Fibroblast of villous mesenchyme (primary cell): ENCODE measurements around the gene RYR2. TPM values are rescaled to one million over a fixed set of nuclear protein-coding genes. Genes with fewer than 3 reads are reported as not detected.

Experiments used
- DNase-seq: peaks from one replicate; pipeline ENCODE4 v3.0.0-alpha.2; 2010; ENCODE audit warnings: low read depth
- H3K4me3 ChIP-seq: 2 replicates; pipeline ENCODE4 v1.5.1; 2011; ENCODE audit warnings: low read depth, mild to moderate bottlenecking, low read length
- total RNA-seq: library from RNA; depleted of rRNA; stranded (reverse); fragments of >200 nt; gene quantifications from 2 replicates; pipeline ENCODE4 v1.2.3, GENCODE V29; 2012
- TF ChIP-seq, protein P1 (sequence below): IDR thresholded peaks from 2 replicates; pipeline ENCODE4 v1.5.1; 2012; ENCODE audit warnings: low read depth, mild to moderate bottlenecking, low read length; ENCODE audit not compliant: insufficient read depth

The RYR2 gene
- total RNA-seq, 1 donor: not detected

GRCh38 chr1:237779356-237779755, 737.4 kb downstream of the RYR2 start:
- no peak for DNase-seq
- TF ChIP-seq, protein P1, sequence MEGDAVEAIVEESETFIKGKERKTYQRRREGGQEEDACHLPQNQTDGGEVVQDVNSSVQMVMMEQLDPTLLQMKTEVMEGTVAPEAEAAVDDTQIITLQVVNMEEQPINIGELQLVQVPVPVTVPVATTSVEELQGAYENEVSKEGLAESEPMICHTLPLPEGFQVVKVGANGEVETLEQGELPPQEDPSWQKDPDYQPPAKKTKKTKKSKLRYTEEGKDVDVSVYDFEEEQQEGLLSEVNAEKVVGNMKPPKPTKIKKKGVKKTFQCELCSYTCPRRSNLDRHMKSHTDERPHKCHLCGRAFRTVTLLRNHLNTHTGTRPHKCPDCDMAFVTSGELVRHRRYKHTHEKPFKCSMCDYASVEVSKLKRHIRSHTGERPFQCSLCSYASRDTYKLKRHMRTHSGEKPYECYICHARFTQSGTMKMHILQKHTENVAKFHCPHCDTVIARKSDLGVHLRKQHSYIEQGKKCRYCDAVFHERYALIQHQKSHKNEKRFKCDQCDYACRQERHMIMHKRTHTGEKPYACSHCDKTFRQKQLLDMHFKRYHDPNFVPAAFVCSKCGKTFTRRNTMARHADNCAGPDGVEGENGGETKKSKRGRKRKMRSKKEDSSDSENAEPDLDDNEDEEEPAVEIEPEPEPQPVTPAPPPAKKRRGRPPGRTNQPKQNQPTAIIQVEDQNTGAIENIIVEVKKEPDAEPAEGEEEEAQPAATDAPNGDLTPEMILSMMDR: no peak
- H3K4me3 ChIP-seq: no peak overlapping the region

DNA sequence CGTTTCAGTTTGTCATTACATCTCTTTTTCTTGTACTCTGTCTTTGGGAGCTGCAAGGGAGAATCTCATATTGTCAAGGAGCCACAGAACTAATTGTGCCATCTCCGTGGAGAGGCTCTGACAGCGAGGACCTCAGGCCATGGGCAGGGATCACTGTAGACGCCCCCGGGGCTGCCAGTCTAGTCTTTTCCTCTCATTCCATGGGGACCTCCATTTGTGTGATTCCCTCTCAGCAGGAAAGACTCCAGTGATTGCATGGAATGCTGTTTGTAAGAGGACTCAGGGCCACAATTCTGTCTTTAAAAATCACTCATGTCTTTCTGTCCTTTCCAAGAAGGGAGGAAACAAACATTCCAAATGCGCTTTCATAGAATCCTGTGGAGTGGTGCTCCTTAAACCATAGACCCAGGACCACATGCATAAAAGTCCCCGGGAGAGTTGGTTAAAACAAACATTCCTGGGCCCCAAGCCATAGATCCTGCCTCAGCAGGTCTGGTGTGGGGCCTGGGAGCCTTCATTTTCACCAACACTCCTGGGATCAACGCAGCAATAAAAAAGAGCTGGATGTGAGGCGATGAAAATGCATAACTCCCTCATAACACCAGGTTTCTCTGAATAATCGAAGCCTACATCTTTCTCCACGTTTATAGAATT, 744.2 kb downstream of the RYR2 start:
- TF ChIP-seq, protein P1: no peak
- no peak overlapping the region for H3K4me3 ChIP-seq
- no peak for DNase-seq

DNA sequence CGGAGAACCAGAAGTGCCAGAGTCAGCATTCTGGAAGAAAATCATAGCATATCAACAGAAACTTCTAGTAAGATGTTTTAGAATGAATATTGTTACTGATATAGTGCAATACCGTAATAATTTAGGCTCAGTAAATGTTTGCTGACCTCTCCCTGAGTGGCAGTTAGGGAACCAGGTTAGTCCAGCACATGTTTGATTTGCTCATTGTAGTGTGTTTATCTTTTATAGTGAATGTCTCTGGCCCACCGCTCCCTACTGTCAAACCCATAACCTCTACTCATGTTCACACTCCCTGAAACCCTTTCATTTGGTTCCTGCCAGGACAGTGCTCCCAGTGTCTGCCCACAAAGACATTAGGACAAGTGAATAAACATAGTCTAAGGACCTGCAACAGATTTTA, 746.1 kb downstream of the RYR2 start:
- H3K4me3 ChIP-seq: no peak overlapping the region
- TF ChIP-seq, protein P1: no peak
- no peak for DNase-seq

DNA sequence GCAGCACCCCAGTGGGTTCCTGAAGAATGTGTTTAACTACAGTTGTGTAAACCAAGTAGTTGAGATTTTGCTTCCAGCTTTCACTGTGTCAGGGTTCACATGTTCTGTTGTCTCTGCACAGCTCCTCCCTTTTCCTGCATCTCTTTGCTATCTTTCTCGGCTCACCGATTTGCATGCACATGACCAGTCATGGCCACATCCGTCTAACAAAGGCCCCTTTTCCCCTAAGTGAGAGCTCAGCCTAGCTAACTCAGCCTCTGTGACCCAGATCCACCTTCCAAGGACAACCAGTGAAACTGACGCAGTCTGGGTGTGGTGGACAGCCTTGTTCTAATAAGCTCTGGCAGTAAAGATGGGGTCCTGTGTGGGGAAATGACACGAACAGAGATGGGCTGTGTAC, 747.6 kb downstream of the RYR2 start:
- DNase-seq: no peak
- TF ChIP-seq, protein P1: no peak
- H3K4me3 ChIP-seq: no peak overlapping the region

DNA sequence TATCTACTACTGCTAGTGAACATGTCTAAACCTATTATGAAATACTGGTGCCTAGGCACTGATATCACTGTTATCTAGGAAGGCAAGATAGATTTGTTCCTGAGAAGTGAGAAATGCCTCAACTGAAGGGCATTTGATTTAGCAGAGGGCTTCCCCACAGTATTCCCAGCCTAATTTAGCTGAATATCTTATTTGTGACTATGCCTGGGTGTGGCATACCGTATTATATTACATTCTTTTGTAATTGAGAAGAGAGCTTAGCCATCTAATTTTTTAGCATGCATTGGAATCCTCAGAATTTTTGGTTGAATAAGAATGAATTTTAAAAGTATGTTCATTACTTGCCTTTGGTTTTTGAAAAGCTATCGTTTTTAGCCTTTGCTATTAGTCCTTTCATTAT, 749.6 kb downstream of the RYR2 start:
- H3K4me3 ChIP-seq: no peak overlapping the region
- TF ChIP-seq, protein P1: no peak
- DNase-seq: no peak

DNA sequence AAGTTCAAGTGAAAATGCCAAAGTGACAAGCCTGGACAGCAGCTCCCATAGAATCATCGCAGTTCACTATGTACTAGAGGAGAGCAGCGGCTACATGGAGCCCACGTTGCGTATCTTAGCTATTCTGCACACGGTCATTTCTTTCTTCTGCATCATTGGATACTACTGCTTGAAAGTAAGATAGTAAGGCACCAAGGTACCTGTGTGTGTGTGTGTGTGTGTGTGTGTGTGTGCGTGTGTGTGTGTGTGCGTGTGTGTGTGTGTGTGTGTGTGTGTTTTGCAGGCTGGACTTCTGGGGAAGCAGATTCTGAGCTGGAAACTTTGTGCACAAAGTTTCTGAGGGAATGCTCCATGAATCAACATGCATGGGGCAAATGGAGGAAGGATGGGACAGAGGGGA, 750.2 kb downstream of the RYR2 start:
- TF ChIP-seq, protein P1: no peak
- no peak for DNase-seq
- no peak overlapping the region for H3K4me3 ChIP-seq

DNA sequence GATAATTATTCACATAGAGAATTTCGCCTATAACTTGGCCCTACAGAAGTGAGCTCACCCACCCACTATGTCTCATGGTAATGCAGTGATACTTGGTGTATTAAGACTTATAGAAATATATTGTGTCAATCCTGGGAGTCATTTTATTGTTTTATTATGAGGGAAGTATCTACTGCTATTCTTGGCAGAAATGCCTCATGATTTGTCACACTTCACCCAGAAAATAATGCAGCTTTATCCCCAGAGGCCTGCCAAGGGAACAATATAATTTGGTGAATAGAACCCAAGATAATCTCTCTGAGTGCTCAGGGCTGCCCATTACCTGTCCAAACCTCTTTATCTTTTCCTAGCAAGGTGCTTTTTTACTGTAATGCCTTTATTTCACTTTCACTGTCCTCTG, 750.7 kb downstream of the RYR2 start:
- DNase-seq: no peak
- TF ChIP-seq, protein P1: no peak
- no peak overlapping the region for H3K4me3 ChIP-seq
